PC-3 (cell line): ENCODE measurements around the gene ACR.

ENCODE experiments used
- EZH2 ChIP-seq: fragments of 300-600 bp; sonication (generic); IDR thresholded peaks from one replicate; pipeline ENCODE4 v1.6.1; 2017; ENCODE audit warnings: antibody characterized with exemption, mild to moderate bottlenecking, low read length; ENCODE audit not compliant: unreplicated experiment
- EZH2phosphoT487 ChIP-seq: fragments of 300-600 bp; sonication (generic); IDR thresholded peaks from 2 replicates; pipeline ENCODE4 v1.6.1; 2018; ENCODE audit warnings: mild to moderate bottlenecking, antibody characterized with exemption, low read length, borderline replicate concordance
- TF ChIP-seq, protein P1 (sequence below): fragments of 300-600 bp; sonication (generic); conservative IDR thresholded peaks from 2 replicates; pipeline ENCODE4 v1.5.1; 2017; ENCODE audit warnings: antibody characterized with exemption, low read depth, mild to moderate bottlenecking, low read length

DNA sequence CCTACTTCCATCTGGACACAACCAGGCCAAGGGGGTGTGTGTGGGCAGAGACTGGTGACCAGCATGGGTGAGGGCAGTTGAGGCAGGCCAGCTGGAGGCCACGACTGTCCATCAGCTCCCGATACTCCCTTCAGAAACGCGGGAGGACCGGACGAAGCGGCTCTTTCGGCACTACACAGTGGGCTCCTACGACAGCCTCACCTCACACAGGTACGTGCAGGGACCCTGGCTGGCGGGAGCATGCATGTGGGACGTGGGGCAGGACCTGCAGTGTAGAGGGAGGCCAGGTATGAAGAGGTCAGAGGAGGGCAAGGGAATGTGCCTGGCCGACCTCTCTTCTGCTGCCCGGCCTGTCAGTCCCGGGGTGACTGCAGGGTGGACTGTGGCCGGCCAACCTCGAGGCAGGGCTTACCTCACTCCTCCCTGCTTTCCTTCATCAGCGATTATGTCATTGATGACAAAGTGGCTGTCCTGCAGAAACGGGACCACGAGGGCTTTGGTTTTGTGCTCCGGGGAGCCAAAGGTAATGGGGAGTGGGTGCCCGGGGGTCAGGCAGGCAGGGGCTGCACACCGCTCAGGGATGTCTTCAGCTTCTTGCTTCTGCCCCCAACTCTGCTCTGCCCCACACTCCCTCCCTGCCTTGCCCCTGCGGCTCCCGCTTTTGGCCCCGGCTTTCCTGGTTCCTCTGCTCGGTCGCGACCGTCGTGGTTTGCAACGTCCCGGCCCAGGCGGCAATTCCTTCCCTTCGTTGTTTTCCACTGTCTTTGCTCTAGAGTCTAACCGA, 34.1 kb upstream of the ACR start:
- TF ChIP-seq EZH2 (no peak), EZH2phosphoT487 (no peak)
- TF ChIP-seq, protein P1, sequence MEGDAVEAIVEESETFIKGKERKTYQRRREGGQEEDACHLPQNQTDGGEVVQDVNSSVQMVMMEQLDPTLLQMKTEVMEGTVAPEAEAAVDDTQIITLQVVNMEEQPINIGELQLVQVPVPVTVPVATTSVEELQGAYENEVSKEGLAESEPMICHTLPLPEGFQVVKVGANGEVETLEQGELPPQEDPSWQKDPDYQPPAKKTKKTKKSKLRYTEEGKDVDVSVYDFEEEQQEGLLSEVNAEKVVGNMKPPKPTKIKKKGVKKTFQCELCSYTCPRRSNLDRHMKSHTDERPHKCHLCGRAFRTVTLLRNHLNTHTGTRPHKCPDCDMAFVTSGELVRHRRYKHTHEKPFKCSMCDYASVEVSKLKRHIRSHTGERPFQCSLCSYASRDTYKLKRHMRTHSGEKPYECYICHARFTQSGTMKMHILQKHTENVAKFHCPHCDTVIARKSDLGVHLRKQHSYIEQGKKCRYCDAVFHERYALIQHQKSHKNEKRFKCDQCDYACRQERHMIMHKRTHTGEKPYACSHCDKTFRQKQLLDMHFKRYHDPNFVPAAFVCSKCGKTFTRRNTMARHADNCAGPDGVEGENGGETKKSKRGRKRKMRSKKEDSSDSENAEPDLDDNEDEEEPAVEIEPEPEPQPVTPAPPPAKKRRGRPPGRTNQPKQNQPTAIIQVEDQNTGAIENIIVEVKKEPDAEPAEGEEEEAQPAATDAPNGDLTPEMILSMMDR, result no peak
